ENCODE measurements around the gene MYPN.
"Not testable (repeated sequence)": the region's sequence is repeated elsewhere in the genome, so short reads cannot be mapped to it uniquely, and the experiment has no call there.

Gene MYPN

DNA sequence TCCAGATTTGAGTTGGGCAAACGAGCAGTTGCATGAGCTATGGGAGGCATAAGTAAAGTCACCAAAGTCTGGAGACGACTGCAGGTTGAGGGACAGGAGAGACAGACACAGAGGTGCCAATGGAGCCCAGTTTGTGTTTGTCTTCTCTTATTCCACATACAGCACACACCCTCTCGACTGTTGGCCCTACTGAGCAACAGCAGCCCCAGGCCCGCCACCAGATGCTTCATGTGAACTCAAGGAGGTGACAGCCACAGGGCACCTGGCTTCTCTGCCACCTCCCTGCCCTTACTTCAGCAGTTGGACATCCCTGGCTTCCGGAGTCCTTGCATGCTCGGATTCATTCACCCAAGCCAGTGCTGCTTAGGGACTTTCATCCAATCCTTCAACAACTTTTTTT is 129.1 kb downstream of the MYPN start:
- TF ChIP-seq, protein P1, sequence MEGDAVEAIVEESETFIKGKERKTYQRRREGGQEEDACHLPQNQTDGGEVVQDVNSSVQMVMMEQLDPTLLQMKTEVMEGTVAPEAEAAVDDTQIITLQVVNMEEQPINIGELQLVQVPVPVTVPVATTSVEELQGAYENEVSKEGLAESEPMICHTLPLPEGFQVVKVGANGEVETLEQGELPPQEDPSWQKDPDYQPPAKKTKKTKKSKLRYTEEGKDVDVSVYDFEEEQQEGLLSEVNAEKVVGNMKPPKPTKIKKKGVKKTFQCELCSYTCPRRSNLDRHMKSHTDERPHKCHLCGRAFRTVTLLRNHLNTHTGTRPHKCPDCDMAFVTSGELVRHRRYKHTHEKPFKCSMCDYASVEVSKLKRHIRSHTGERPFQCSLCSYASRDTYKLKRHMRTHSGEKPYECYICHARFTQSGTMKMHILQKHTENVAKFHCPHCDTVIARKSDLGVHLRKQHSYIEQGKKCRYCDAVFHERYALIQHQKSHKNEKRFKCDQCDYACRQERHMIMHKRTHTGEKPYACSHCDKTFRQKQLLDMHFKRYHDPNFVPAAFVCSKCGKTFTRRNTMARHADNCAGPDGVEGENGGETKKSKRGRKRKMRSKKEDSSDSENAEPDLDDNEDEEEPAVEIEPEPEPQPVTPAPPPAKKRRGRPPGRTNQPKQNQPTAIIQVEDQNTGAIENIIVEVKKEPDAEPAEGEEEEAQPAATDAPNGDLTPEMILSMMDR (IDR thresholded peaks at IDR 0.05; ENCODE audit: low read depth, low read length), result no peak
- no peak for DNase-seq (ENCODE audit: extremely low read depth, low read depth)

DNA sequence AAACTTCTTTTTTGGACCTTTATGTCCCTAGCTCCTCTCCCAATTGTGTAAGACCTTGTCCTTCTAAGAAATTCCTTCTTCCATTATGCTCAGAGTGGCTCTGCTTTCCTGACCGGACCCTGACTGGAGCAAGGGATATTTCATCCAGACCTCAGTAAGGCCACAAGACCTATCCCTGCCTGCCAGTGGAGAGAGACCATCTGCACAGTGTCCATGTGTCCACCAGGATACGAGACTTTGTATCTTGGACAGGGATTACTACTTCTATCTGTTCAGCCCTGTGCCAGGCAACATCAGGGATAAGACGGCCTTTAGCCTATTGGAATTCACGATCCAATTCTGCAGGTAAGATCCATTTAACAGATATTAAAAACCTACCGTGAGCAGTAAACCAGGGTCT is 129.8 kb downstream of the MYPN start:
- TF ChIP-seq, protein P1 (IDR thresholded peaks at IDR 0.05; ENCODE audit: low read depth, low read length), result no peak
- DNase-seq (ENCODE audit: extremely low read depth, low read depth), result no peak

GRCh38 chr10:68239596-68240150 is 130.4 kb downstream of the MYPN start:
- no peak for DNase-seq (ENCODE audit: extremely low read depth, low read depth)
- TF ChIP-seq, protein P1 (IDR thresholded peaks at IDR 0.05; ENCODE audit: low read depth, low read length), result no peak

DNA sequence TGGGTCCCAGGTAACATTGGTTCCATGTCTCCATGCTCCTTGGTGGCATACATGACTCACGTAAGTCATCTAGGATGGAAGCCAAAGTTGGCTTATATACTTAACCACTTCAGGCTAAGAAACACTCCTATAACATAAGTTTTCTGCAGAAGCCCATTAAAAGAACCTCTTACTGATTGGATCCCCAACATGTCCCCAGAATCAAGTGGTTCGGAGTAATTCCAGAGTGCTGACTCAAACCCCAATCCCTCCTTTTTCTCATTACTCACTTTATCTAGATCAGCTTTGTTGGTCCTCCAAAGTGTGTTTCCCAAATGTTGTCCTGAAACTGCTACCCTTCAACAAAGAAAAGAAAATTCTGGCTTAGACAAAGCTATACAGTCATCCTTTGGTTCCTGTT is 132.8 kb downstream of the MYPN start:
- DNase-seq (ENCODE audit: extremely low read depth, low read depth), result no peak
- TF ChIP-seq, protein P1 (IDR thresholded peaks at IDR 0.05; ENCODE audit: low read depth, low read length), result no peak

DNA sequence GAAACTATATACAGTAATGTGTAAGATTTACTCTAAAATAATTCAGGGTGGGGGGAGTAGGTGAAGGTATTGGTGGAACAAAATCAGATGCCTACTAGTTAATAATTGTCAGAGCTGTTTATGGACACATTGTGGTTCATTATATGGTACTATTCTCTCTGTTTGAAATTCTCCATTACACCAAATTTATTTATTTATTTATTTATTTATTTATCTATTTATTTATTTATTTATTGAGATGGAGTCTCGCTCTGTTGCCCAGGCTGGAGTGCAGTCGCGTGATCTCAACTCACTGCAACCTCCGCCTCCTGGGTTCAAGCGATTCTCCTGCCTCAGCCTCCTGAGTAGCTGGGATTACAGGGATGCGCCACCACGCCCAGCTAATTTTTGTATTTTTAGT is 137.1 kb downstream of the MYPN start:
- DNase-seq (ENCODE audit: extremely low read depth, low read depth), result not testable (repeated sequence)

- TF ChIP-seq, protein P1 (IDR thresholded peaks at IDR 0.05; ENCODE audit: low read depth, low read length), result no peak
Observed at GRCh38 chr10:68247931-68248330, 138.6 kb downstream of the MYPN start.

GRCh38 chr10:68249297-68249696 is 140.0 kb downstream of the MYPN start:
- DNase-seq (ENCODE audit: extremely low read depth, low read depth), result no peak
- TF ChIP-seq, protein P1 (IDR thresholded peaks at IDR 0.05; ENCODE audit: low read depth, low read length), result no peak

More at GRCh38 chr10:68247931-68248330, 138.6 kb downstream of the MYPN start:
- DNase-seq (ENCODE audit: extremely low read depth, low read depth), result no peak

- TF ChIP-seq, protein P1 (IDR thresholded peaks at IDR 0.05; ENCODE audit: low read depth, low read length), result no peak
- DNase-seq (ENCODE audit: extremely low read depth, low read depth), result no peak
Observed at GRCh38 chr10:68251151-68251550, 141.9 kb downstream of the MYPN start.

Data from AG09319 (cell line).